ENCODE data around the gene DLG2.

The DLG2 gene

GRCh38 chr11:83464160-83464944 lies 2162.8 kb downstream of the DLG2 start:
- DNase-seq (ENCODE audit: low read depth), result no peak
- TF ChIP-seq CTCF (conservative IDR thresholded peaks at IDR 0.05; ENCODE audit: low read depth, low read length), result no peak

GRCh38 chr11:83459798-83460197 lies 2167.3 kb downstream of the DLG2 start:
- TF ChIP-seq CTCF (conservative IDR thresholded peaks at IDR 0.05; ENCODE audit: low read depth, low read length), result no peak
- H3K4me3 ChIP-seq (ENCODE audit: low read length), result no peak overlapping the region
- no peak for DNase-seq (ENCODE audit: low read depth)

More at GRCh38 chr11:83464160-83464944, 2162.8 kb downstream of the DLG2 start:
- H3K4me3 ChIP-seq (ENCODE audit: low read length), result no peak overlapping the region

- TF ChIP-seq CTCF (conservative IDR thresholded peaks at IDR 0.05; ENCODE audit: low read depth, low read length), result no peak
- no peak for DNase-seq (ENCODE audit: low read depth)
- no peak overlapping the region for H3K4me3 ChIP-seq (ENCODE audit: low read length)
These were observed 2170.6 kb downstream of the DLG2 start for GRCh38 chr11:83456566-83456965.

GRCh38 chr11:83456075-83456474 lies 2171.1 kb downstream of the DLG2 start:
- peak; percentile 2 for TF ChIP-seq CTCF (conservative IDR thresholded peaks at IDR 0.05; ENCODE audit: low read depth, low read length)
- no peak overlapping the region for H3K4me3 ChIP-seq (ENCODE audit: low read length)
- peak; percentile 46 for DNase-seq (ENCODE audit: low read depth)

- DNase-seq (ENCODE audit: low read depth), result no peak
- no peak overlapping the region for H3K4me3 ChIP-seq (ENCODE audit: low read length)
- TF ChIP-seq CTCF (conservative IDR thresholded peaks at IDR 0.05; ENCODE audit: low read depth, low read length), result no peak
These were observed 2171.8 kb downstream of the DLG2 start for GRCh38 chr11:83455356-83455755.

- H3K4me3 ChIP-seq (ENCODE audit: low read length), result no peak overlapping the region
- no peak for TF ChIP-seq CTCF (conservative IDR thresholded peaks at IDR 0.05; ENCODE audit: low read depth, low read length)
- DNase-seq (ENCODE audit: low read depth), result no peak
These were observed 2172.5 kb downstream of the DLG2 start for GRCh38 chr11:83454674-83455073.

- no peak overlapping the region for H3K4me3 ChIP-seq (ENCODE audit: low read length)
- no peak for DNase-seq (ENCODE audit: low read depth)
- TF ChIP-seq CTCF (conservative IDR thresholded peaks at IDR 0.05; ENCODE audit: low read depth, low read length), result no peak
These were observed 2177.7 kb downstream of the DLG2 start for GRCh38 chr11:83449338-83449913.
